SK-N-SH (cell line): ENCODE data around the gene ADH7.

Experiments used
- FOXM1 ChIP-seq: IDR thresholded peaks from 2 replicates; pipeline ENCODE4 v1.4.0; 2012; ENCODE audit warnings: low read depth, mild to moderate bottlenecking
- POLR2AphosphoS5 ChIP-seq: IDR thresholded peaks from 2 replicates; pipeline ENCODE4 v1.6.1; 2012; ENCODE audit warnings: low read depth, low read length
- SMC3 ChIP-seq: IDR thresholded peaks from 2 replicates; pipeline ENCODE4 v1.6.1; 2012; ENCODE audit warnings: low read depth, low read length, improper control_type of control experiment
- TF ChIP-seq, protein P1 (sequence below): fragments of 200-600 bp; sonication (generic); IDR thresholded peaks from 2 replicates; pipeline ENCODE4 v1.6.1; 2017; ENCODE audit warnings: antibody characterized with exemption, mild to moderate bottlenecking, moderate library complexity

GRCh38 chr4:99383399-99383798, 51.7 kb downstream of the ADH7 start:
- TF ChIP-seq, protein P1, sequence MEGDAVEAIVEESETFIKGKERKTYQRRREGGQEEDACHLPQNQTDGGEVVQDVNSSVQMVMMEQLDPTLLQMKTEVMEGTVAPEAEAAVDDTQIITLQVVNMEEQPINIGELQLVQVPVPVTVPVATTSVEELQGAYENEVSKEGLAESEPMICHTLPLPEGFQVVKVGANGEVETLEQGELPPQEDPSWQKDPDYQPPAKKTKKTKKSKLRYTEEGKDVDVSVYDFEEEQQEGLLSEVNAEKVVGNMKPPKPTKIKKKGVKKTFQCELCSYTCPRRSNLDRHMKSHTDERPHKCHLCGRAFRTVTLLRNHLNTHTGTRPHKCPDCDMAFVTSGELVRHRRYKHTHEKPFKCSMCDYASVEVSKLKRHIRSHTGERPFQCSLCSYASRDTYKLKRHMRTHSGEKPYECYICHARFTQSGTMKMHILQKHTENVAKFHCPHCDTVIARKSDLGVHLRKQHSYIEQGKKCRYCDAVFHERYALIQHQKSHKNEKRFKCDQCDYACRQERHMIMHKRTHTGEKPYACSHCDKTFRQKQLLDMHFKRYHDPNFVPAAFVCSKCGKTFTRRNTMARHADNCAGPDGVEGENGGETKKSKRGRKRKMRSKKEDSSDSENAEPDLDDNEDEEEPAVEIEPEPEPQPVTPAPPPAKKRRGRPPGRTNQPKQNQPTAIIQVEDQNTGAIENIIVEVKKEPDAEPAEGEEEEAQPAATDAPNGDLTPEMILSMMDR = no peak
- TF ChIP-seq FOXM1 (no peak), POLR2AphosphoS5 (no peak), SMC3 (no peak)
